GM21619 (cell line): ENCODE data around the gene MRLN.
"Not testable (repeated sequence)": the region's sequence is repeated elsewhere in the genome, so short reads cannot be mapped to it uniquely, and the experiment has no call there.

ENCODE experiments used
- ATAC-seq: cut with Tn5 transposase; IDR thresholded peaks from one replicate; pipeline ENCODE4 v1.9.1; 2021; ENCODE audit not compliant: unreplicated experiment

MRLN gene

DNA sequence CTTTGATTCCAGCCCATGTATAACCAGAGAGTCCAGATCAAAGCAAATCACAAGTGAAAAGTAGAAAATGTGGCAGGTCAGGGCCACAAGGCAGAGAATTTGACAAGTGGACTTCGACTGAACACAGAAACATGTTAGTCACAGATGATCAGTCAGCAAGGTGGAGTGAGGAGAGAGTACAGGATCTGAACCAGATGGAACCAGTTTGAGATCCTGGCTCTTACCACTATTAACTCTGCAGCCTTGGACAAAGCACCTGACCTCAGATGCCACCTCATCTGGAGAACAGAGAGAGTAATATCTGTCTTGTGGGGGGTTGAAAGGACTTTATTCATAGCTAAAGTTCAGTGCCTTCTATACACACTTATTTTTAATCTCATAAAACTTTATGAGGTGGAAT is 4.4 kb downstream of the MRLN start:
- no peak for ATAC-seq

DNA sequence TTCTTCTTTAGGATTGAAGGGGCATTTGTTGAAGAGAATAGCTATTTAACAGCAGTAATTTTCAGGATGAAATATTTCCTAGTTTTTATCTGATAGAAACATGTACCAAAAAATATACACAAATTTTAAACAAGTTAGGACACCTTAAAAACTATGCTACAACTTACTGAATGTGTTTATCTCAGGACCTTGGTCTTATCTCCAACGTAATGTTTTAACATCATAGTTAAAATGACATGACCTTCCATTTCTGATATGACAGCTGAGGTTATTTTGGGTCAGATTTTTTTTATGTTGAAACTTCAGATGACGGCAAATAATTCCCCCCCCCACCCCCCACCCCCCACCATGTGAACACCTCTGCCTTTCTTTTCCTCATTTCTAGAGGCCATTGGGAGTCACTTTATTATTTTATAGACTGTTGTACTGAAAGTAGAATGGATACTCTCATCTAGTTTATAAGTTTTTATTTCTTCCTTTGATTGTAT is 8.0 kb downstream of the MRLN start:
- ATAC-seq = no peak

GRCh38 chr10:59744762-59745161 is 8.5 kb downstream of the MRLN start:
- ATAC-seq = not testable (repeated sequence)

- ATAC-seq = not testable (repeated sequence)
Measured at GRCh38 chr10:59744156-59744555, 9.1 kb downstream of the MRLN start.

GRCh38 chr10:59741583-59741982 is 11.7 kb downstream of the MRLN start:
- ATAC-seq = no peak

DNA sequence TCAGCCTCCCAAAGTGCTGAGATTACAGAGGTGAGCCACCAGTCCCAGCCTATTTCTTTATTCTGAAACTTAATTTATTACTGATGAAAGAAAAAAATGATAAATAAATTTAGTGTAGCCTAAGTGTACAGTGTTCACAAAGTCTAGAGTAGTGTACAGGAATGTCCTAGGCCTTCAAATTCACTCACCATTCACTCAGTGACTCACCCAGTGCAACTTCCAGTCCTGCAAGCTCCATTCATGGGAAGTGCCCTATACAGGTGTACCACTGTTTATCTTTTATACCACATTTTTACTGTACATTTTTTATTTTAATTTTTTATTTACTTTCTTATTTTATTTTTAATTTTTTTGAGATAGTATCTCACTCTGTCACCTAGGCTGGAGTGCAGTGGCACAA is 12.2 kb downstream of the MRLN start:
- ATAC-seq = no peak

DNA sequence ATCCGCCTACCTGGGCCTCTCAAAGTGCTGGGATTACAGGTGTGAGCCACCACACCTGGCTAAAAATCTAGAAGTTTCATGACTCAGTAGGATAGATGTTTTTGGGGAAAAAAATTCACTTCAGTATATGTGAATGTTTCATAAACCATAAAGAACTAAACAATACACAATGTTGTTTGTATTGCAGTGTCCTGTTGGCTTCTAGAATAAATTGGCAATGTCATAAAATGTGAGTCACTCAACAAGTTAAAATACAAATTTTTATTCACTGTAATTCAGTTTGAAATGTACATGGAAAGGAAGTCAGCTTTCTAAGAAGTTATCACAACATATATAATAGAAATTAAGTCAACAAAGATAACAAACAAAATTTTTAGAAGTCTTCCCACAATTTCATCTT is 16.5 kb downstream of the MRLN start:
- ATAC-seq = no peak

GRCh38 chr10:59735296-59735695 is 18.0 kb downstream of the MRLN start:
- no peak for ATAC-seq

DNA sequence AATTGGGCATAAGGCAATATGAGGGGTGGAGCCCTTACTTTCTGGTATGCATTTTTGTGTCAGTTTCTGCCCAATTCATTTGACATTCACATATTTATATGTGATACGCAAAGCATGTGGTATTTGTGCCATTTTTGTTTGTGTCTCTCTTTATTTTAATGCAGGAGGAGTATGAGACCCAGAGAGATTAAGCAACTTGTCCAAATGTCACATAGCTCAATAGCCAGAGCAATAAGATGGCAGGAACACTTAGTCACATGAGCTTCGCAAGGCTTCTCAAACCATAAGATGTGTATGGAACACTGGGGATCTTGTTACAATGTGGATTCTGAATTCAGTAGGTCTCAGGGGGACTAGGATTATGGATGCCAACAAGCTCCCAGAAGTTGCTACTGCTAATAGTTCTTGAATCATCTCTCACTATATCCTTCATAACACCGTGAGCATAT is 19.2 kb downstream of the MRLN start:
- ATAC-seq = no peak

GRCh38 chr10:59733321-59734013 is 19.8 kb downstream of the MRLN start:
- not testable (repeated sequence) for ATAC-seq

GRCh38 chr10:59732849-59733248 is 20.4 kb downstream of the MRLN start:
- not testable (repeated sequence) for ATAC-seq

DNA sequence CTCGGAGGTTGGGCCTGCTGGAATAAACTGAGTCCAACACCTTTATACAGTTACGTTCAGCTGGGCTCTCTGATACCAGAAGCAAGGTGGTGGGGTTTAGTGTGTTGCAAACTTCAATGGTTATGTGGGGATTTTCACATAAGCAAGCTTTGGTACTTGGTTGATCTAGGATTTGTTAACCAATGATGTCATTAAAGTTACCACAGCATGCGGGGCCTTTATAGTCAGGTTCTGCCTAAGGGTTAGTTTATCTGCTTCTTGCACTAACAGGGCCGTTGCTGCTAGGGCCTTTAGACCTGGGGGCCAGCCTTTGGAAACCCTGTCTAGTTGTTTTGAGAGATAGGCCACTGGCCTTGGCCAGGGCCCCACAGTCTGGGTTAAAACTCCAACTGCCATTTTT is 24.1 kb downstream of the MRLN start:
- ATAC-seq = not testable (repeated sequence)

GRCh38 chr10:59724098-59724938 is 28.9 kb downstream of the MRLN start:
- no peak for ATAC-seq

GRCh38 chr10:59720377-59720776 is 32.9 kb downstream of the MRLN start:
- no peak for ATAC-seq

DNA sequence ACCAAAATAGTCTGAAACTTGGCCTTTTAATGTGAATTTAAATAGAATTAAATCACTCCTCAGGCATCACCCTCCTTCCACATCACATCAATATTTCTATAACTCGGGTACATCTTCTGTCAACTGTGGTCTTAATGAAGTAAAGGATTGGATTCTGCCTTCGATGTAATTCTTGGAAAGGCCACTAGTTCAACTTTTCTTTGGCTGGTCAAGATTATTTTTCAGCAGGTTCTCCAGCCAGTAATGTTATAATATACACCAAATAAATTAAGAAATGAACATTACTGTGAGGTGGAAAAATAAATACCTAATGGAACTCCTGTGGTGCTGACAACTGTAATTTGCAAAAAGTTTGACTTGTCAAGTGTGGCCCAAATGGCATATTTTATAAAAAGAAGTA is 33.9 kb downstream of the MRLN start:
- ATAC-seq = no peak

- ATAC-seq = no peak
Measured at GRCh38 chr10:59718257-59718656, 35.0 kb downstream of the MRLN start.

GRCh38 chr10:59713196-59713821 is 39.9 kb downstream of the MRLN start:
- no peak for ATAC-seq

DNA sequence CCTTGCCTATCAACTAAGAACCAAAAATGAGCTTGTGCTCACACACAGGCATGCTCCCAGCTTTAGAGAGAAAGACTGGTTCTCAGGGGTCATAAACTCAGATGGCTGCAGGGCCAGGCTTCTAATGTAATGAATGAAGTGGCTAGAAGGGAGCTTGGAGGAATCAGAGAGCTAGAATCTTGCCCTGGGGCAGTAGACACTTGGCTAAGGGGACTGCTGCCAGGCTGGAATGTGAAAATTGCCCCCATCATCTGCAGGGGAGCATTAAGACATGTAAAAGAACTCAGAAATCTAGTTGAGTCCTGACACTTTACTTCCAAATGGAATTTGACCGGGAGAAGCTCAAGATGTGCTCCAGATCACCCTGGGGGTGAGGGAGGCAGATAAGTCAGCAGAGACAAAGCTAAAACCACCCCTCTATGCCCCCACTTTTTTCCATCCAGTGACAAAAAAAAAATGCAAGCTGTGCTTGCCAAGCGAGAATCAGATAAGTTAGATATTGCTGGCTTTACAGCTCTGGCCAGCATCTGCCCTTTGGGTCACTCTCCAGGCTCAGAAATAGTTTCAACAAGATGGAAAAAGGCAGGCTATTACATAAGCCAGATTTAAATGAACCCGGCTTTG is 41.3 kb downstream of the MRLN start:
- ATAC-seq = no peak

- peak; percentile 88 for ATAC-seq
Measured at GRCh38 chr10:59709395-59710125, 43.7 kb downstream of the MRLN start, which contains the start of gene SLC16A9. Gene SLC16A9 (minus strand): TSS chr10:59709850. CDS start chr10:59684291, 25,559 bp downstream.

GRCh38 chr10:59708816-59709394 is 44.4 kb downstream of the MRLN start:
- ATAC-seq = peak; percentile 30
